ENCODE measurements around the gene SLC4A11. TPM values are rescaled to one million over a fixed set of nuclear protein-coding genes. Genes with fewer than 3 reads are reported as not detected.
A peak's percentile ranks its signal among the peaks of the same experiment; 100 is the strongest.

SLC4A11 gene
- 4.8 and 5.2 TPM in 2 replicates for total RNA-seq (2014; rRNA removed; shearing (Covaris generic))

DNA sequence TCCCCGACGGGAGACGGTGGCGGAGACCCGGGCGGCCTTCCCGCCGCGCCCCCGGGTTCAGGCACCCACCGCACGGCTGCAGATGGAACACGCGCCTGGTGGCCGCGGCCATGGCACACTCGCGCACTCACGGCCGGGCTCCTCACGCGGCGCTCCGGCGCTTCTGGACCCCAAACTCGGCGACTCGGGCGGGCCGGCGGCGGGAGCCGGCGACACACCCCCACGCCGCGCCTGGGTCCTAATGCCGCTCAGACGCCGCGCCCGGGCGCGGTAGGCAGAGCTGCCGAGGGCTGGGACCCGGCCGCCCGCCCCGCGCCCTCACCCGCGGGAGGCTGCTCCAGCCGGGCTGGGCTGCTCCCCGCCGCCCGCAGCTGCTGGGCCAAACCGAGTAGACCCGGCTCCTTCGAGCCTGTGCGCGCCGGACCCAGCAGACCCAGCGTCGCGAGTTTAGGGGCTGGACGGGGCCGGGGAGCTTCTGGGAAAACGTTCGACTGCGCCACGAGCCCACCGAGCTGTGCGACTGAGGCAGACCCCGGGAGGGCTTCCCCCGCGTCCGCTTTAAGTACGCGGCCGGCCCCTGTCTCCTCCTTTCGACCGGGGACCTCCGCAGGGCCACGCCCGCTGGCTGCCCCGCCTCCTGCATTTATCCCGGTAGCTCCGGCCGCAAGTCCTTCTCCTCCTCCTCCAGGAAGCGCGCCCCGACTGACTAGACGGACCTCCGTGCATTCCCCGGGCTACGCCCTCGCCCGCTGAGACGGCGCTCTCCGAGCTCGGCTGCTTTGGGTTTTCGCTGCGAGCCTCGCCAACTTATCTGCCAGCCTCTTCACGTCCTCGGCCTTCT, at the start of gene SLC4A11:
TSS of gene SLC4A11 (minus strand) at position 165 of the 841 bp plus-strand sequence. CDS start at position 112, 53 bp downstream.
- DNase-seq (ENCODE audit: low spot score): peak; percentile 61

DNA sequence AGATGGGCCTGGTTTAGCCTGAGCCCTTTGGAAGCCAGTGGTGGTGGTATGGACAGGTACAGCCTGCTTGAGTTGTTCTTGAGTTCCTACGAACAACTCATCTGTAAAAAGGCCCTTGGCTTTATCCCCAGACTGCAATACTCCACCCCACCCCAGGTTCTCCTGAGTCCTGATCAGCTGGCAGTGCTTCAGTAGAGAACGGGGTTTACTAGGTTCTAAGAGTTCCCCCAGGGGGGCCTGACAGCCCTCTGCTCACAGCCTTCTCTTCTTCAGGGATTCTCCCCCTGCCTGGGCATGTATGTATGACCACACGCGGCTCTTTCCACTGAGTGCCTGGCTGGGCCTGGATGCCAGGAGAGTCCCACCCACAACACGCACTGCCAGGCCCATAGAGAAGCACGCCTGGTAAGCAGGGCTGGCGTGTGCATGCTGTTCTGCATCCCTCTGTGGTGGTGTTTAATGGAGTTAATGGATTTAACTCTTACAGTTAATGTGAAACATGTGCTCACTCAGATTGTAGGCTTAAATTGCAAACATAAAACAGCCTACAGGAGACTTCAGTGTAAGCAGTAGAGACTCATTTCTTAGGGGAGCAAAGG, 44.3 kb upstream of the SLC4A11 start:
- no peak for DNase-seq (ENCODE audit: low spot score)

DNA sequence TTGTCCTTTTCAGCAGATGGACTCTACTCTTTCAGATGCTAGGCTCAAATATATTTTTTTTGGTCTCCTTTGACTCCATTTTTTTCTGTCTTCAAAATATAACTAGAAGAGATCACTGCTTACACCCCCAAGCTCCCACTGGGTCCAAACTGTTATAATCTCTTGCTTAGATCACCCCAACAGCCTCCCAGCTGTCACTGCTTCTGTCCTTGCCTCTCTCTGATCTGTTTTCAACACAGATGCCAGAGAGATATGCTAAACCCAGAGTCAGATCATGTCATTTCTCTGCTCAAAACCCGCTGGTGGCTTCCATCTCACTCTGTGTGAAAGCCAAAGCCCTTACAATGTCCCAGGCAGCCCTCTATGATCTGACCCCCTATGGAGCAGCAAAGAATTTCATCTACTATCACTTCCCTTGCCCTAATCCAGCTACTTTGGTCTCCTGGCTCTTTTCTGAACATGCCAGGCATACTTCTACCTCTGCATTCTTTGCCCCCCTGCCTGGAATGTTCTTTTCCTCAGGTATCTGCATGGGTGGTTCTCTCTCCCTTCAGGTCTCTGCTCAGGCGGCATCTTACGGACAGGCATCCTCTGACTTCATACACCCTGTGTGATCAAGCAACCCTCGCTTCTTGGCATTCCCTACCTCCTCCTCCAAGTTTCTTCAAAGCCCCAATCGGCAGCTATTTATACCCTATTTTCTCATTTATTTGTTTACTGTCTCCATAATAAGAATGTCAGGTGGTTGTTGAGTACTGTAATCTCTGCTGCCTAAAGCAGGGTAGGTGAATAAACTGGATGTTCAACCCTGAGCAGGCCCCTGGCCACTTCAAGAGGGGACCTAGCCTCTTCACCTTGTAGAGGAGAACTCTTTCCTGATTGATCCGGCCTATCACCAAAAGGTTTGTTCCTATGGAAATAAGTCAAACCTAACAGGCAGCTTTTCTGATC, 43.6 kb upstream of the SLC4A11 start:
- no peak for DNase-seq (ENCODE audit: low spot score)

DNA sequence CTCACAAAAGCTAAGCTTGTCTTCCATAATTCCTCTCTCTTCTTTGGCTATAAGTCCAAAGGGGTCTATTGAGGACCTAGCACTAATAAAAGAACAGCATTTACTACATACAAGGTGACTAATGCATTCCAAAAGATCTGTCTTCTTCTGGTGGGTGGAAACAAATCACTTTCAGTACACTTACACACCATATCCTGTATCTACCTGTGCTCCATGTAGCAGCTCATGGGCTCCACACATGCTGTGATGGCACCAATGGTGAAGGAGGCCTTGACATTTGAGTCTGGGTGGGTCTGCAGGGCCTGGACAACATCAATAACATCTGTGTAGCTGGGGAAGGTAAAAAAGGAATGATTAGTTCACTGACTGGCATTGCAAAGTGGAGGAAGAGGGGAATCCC, 42.4 kb upstream of the SLC4A11 start:
- DNase-seq (ENCODE audit: low spot score): no peak

DNA sequence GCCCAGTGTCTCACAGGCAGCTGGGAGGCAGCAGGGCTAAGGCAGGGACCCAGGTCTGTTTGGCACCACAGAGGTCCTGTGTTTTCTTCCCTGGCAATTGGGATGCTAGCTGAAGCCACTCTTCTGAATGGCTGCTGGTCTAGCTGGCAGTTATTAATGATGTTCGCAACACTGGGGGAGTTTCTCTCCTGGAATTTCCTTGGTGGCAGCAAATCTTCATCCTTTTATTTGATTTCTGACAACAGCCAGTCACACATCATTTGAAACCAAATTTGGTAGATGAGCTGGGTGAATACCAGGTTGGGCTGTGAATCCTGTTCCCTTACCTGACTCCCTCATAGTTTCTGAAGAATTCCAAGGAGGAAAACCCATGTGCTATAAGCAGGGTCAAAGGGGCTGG, 40.8 kb upstream of the SLC4A11 start:
- DNase-seq (ENCODE audit: low spot score): no peak

DNA sequence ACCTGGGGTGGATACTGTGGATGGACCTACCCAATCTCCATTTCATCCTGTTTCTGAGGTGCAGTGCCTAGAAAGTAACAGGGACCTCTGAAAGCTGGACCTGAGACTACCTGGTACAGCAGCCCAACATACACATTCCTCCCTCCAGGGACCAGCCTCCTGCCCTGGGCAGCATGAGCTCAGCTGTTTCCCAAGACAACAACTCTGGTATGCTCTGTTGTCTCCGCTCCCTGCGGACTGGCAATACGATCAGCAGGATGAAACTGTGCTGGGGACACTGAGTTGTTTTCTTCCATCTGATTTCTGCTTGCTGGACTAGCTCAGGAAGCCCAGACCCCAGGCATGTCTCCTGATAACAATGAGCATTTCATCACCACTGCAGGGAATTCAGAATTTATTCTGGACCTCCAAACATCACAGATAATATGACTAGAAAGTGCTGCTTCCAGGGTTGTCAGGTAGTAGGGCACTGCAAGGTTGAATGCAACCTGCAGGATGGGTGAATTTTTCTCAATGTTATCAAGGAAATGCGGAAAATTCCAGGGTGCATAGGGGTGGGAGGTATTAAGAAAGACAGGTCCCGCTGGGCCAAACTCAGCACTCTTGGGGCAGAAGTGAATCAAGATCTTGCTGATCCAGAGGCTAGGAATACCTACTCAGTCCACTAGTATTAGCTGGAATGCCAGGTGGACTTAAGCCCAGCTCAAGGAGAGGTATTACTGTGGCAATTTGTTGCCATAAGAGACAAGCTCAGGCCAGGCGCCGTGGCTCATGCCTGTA, 38.9 kb upstream of the SLC4A11 start:
- no peak for DNase-seq (ENCODE audit: low spot score)

DNA sequence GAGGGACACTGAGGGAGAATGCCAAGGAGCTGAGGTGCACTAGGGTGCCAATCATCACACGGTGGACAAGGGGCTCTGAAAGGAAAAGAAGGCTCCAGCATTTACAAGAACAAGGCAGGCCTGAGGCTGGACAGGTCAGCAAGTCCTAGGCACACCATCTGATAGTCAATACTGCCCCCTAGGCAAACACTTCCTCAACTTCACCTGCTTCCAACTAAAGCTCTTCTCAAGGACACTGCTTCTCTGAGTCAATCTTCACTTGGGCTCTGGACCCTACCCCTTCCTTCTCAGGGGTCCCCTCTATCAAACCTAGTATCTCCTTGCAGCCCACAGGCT, 37.7 kb upstream of the SLC4A11 start:
- DNase-seq (ENCODE audit: low spot score): peak; percentile 41

DNA sequence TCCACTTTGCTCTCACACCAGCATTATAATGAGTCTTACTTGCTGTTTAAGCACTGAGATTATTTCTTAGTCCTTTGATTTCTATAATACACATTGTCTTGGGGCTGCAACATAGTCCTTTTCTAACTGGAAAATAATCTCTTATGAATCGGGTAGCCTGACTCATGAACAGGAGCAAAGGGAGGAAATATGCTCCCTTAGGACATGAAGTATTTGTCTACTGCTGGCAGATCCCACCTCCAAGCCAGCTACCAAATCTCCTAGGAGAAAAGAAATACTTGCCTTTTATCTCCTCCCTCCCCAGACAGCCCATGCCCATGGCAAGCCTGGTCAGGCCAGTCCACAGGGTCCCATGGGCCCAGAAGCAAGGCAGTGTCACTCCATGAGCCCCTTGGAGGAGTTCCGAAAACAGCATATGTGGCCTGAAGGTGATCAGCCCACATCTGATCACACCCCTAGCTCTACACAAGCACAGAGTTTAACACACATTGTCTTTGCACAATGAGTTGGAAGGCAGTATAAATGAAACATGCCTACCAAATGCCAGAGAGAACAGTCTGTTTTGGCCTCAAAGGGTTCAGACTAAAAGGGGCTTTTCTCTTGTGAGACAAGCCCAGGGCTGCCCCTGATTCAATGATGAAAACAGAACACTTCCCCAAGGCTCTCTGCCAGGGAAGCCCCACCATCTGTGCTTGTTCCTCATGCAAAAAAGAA, 37.1 kb upstream of the SLC4A11 start:
- no peak for DNase-seq (ENCODE audit: low spot score)

DNA sequence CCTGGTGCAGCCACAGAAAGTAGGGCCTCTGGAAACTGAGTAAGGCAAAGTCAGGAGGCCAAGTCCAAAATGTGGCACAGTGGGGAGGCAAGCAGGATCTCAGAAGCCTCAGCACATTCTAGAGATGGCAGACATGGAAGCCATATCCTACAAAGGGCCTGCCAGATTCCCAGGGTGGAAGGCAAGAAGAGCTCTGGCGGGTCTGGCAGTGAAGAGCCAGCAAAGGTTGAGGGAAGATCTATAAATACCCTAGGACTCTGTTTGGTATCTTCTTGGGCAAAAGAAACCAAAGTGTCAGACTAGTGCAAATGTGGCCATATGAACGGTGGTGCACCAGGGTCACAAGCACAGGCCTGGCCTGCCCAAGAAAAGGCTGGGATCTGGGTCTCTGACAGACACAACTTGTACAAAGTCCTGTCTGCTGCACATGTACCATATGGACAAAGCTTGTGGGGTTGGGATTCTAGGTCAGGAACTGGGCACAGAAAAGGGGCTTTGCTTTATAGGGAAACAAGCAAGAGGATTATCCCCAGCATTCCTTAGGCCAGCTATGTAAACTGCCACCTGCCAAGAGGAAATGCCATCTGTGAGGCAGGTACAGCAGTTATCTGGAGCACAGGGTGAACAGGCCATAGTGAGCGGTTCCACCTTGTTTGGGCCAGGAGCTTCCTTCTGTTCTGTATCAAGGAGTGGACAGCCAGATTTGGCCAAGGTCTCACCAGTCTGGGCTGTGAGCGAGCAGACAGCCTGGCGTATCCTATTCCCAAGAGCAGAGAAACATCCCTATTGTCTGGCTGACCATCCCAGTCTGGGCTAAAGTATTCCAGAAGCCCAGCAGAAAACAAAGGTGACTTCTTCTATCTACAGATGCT, 36.3 kb upstream of the SLC4A11 start:
- DNase-seq (ENCODE audit: low spot score): no peak

DNA sequence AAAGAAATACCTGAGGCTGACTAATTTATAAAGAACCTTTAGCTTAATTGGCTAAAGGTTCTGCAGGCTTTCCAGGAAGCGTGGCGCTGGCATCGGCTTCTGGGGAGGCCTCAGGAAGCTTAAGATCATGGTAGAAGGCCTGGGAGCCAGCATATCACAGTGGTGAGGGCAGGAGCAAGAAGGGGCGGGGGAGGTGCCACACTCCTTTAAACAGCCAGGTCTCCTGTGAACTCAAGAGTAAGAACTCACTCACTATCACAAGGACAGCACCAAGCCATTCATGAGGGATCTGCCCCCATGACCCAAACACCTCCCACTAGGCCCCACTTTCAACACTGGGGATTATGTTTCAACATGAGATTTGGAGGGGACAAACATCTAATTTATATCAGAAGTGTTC, 34.4 kb upstream of the SLC4A11 start:
- DNase-seq (ENCODE audit: low spot score): no peak

DNA sequence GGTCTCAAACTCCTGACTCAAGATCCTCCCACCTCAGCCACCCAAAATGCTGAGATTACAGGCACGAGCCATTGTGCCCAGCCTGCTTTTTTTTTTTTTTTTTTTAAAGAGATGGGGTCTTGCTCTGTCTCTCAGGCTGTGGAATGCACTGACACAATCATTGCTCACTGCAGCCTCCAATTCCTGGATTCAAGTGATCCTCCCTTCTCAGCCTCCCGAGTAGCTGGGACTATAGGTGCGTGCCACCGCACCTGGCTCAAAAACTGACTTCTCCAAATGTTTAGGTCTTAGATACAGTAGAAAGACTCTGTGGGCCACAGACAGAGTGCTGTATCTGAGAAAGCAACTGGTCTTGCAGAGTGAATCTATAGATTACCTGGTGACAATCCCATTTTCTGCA, 31.1 kb upstream of the SLC4A11 start:
- no peak for DNase-seq (ENCODE audit: low spot score)

DNA sequence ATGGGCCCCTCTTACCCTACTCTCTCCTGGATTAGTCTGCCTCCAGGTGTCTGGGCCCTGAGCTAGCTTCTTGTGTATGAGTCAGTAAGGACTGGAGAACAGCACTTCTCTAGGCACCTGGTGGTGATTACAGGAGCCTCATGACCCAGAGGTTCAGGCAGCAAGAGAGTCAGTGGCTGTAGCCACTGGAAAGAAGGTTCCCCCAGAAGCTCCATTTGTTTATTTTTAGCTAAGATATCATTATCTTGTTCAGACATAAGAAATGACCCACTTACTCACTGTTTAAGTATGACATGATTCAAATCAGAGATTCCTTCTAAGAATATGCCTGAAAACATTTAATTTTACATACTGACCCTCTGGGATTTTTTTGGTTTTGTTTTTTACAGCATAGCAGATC, 23.6 kb upstream of the SLC4A11 start:
- DNase-seq (ENCODE audit: low spot score): peak; percentile 33

DNA sequence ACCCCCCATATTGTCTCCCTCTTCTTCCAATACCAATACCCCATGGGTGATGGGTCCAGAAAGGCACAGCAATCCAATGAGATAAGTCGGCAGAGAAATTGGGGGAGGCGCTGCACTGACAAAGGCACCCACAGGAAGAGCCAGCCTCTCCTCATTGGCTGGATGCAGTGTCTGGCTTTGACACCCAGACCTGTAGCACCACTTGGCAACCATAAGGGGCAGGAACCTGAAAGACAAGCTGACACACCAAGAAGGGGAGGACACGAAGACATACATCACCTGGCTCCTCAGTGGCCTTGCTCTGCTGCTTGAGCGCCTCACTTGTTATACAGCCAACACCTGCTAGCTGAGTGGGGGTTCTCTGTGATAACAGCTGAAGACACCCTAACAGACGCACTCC, 19.4 kb upstream of the SLC4A11 start:
- no peak for DNase-seq (ENCODE audit: low spot score)

DNA sequence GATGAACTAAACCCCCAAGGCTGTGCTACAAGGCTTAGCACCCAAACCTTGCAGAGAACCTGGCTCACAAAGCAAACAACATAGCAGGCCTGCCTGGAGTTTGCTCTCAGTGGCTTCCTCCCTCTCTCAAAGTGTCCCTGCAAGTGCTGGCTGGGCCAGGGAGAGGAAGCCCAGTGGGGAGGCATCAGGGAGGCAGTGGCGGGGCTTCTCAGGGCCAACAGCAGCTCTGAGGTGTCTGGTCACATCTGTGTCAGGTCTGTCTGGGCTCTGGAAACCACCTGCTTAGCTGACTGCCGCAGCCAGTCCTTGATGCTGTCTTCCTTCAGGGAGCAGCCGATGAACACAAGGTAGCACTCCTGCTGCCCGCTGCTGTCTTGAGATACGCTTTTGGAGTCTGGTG, 16.7 kb upstream of the SLC4A11 start:
- DNase-seq (ENCODE audit: low spot score): no peak

DNA sequence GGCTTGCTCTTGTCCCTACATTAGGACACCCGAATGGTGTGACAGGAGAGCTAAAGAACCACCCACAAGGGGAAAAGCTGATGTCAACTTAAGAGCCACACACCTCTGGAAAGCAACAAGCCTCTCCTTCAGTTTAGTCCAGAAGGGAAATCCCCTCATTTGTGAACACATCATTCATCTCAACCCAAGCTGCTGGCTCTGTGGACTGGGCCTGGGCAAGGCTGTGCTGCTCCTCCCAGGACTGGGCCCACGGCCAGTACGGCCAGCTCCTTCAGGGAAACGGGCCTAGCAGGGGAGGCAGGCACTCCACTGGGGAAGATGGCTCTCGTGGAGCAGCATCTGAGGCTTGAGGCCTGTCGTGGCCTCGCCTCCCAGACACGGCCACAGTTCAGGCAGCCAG, 12.8 kb upstream of the SLC4A11 start:
- DNase-seq (ENCODE audit: low spot score): peak; percentile 31

DNA sequence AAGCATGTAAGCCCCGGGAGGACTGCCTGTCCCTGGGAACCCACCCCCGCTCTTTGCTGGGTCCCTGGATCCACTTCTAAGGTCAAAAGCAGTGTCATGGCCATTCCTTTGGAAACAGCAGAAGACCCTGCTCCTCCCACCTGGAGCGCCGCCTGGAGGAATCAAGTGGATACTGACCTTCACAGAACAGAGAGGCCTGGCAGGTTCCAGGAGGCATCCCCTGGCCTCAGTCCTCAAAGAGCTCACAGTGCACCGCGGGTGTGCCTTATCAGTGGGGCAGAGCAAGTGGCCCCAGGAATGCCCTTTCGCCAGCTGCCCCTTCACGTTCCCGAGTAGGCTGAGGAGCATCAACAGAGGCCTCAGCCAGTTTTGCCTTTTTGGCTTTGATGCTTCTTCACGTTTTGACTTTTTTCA, 11.1 kb upstream of the SLC4A11 start:
- no peak for DNase-seq (ENCODE audit: low spot score)

DNA sequence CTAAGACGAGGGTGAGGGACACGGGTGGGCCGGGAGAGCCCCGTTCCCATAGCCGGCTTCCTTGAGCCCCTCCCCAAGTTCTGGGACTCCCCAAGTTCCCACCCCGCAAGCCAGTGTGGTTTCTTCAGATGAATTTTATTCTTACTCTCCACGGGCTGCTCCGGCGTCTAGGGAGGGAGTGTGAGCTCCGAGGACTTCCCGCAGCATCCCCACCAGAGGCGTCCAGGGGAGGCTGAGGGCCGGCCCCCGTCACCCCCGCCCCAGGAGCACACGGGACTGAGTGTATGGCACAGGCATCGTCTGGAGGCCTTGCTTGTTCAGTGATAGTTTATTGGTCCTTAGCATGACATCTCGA, 10.0 kb upstream of the SLC4A11 start:
- no peak for DNase-seq (ENCODE audit: low spot score)

DNA sequence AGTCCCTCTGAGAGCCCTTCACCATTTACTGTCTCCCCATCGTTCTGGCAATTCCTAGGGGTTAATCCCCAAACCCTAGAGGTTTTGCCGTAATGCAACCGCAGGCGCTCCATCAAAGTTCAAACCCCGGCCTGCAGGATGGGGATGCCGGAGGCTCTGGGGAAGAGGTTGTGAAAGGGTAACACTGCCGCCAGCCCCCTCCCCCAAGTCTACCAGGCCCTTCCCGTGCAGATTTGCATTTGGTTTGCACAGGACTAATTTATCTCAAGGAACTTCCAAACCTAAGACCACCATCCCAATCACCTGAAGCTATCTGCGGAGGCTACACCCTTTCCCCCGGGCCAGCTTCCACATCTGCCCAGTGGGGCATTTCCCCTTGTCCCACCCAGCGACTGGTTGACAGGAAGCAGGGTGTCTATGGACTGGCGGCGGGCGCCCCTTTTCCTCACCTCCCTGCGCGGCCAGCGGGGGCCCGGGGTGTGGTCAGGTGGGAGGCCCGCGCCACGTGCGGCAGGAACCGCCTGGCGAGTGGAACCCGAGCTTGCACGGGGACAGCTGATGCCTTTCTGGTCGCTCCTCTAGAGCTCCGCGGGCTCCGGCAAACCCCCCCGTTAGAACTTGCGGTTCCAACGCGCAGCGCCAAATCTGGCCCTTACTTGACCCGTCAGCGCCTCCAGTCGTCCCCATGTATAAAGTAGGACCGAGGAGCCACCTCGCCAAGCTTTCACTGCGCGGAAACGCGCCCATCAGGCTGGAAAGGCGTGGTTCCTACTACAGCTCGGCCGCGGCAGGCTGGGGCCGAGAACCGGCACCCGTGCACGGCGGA, 9.4 kb upstream of the SLC4A11 start:
- no peak for DNase-seq (ENCODE audit: low spot score)

DNA sequence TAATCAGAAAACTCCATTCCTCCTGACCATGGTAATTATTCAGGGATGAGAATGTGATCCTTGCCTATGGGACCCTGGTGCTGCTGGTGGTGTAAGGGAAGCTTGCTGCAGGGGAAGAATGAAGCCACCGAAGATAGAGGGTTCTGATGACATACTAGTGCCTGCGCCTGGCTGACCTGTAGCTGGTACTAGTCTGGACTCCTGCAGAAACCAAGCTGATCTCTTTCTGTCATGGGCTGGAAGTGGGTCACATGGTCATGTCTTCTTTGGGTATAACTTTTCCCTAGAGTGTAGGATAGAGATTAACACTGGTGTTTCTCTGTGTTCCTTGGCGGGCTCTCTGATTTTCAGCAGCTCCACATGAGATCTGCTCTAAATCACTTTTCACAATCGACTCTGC, 8.6 kb upstream of the SLC4A11 start:
- DNase-seq (ENCODE audit: low spot score): no peak

Data from A172 (cell line).